LNCAP (cell line): Measurements from ENCODE around the gene CCDC12.

ENCODE experiments used
- TF ChIP-seq, protein P1 (sequence below): fragments of 450-650 bp; IDR thresholded peaks from 2 replicates; pipeline ENCODE4 v1.5.1; 2017; ENCODE audit warnings: mild to moderate bottlenecking

Gene CCDC12

DNA sequence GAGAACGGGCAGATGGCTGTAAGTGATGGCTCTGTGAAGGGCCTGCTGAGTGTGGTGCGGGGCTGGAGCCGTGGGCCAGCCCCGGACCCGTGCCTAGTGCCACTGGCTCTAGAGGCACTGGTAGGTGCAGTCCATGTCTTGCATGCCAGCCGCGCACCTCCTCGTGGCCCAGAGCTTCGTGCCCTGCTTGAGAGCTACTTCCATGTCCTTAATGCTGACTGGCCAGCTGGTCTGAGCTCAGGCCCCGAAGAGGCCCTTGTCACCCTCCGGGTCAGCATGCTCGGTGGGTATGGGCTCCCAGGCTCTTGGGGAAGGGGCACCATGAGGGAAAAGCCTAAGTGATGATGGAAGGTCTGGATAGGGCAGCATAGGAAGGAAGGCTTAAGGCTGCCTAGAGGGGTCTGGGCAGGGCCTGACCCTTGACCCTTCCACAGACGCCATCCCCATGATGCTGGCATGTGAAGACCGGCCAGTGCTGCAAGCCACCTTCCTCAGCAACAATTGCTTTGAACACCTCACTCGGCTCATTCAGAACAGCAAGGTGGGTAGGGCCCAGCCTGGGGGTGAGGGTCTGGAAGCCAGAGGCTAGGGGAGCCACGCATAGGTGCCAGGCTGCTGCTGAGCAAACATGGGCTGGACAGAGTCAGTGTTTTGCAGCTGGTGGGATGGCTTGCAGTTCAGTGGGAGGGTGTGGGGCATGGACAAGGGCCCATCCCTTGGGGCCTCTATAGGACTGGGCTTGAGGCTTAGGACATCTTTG, 15.0 kb upstream of the CCDC12 start:
- TF ChIP-seq, protein P1, sequence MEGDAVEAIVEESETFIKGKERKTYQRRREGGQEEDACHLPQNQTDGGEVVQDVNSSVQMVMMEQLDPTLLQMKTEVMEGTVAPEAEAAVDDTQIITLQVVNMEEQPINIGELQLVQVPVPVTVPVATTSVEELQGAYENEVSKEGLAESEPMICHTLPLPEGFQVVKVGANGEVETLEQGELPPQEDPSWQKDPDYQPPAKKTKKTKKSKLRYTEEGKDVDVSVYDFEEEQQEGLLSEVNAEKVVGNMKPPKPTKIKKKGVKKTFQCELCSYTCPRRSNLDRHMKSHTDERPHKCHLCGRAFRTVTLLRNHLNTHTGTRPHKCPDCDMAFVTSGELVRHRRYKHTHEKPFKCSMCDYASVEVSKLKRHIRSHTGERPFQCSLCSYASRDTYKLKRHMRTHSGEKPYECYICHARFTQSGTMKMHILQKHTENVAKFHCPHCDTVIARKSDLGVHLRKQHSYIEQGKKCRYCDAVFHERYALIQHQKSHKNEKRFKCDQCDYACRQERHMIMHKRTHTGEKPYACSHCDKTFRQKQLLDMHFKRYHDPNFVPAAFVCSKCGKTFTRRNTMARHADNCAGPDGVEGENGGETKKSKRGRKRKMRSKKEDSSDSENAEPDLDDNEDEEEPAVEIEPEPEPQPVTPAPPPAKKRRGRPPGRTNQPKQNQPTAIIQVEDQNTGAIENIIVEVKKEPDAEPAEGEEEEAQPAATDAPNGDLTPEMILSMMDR: no peak

DNA sequence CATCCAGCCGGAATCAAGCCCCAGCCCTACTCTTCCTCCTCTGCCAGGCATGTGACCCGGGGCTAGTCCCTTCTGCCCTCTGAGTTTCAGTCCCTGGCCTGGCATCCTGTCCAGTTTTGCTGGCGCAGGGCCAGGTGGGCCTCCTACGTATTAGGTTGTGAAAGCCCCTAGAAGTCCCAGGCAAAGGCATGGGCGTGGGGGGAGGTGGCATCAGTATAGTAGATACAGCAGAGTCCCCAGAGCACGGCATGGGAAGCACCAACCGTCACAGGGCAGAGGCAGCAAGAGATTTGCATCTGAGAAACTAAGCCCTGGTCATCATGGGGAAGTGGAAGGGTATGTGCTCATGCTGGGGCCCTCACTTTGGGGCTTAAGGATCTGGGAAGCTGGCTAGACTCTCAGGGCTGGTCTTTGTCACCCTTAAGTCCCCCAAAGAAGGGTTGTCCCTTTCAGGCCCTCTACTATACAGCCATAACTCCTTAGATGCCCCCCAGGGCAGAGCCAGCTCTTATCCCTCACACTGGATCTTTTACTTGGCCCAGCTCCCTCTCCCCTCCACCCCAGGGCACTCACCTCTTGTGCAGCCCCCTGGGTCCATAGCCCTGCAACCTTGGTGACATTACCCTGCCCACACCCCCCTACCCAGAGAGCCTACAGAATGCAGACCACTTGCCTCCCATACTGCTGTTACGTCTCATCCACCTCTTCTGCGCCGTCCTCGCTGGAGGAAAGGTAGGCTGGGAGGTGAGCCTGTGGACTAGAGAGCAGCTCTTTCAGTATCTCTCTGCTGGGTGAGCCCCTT, 14.2 kb upstream of the CCDC12 start:
- TF ChIP-seq, protein P1: no peak

DNA sequence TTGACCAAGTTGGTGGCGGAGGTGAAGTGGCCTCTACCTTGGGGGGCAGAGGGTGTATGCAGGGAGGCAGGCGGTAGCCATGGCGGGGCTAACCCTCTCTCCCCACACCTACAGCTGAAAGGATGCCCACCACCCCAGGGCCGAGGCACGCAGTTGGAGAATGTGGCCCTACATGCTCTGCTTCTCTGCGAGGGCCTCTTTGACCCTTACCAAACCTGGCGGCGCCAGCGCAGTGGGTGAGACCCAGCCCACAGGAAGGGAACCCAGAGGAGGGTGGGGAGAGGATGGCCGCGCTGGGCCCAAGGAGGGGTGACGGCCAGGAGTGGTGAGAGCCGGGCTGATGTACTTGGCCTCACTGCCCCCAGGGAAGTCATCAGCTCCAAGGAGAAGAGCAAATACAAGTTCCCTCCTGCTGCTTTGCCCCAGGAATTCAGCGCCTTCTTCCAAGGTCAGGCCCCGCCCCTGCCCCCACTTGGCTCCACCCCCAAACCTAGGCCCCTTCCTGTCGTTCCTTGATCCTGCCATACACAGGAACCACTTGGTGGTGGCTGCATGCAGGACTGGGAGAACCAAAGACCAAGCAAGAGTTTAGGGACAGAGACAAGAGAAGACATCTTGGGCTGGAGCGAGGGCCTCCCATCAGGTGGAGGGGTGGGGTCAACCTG, 12.7 kb upstream of the CCDC12 start:
- TF ChIP-seq, protein P1: no peak

- TF ChIP-seq, protein P1: no peak
Observed at GRCh38 chr3:46988616-46989015, 12.1 kb upstream of the CCDC12 start.

DNA sequence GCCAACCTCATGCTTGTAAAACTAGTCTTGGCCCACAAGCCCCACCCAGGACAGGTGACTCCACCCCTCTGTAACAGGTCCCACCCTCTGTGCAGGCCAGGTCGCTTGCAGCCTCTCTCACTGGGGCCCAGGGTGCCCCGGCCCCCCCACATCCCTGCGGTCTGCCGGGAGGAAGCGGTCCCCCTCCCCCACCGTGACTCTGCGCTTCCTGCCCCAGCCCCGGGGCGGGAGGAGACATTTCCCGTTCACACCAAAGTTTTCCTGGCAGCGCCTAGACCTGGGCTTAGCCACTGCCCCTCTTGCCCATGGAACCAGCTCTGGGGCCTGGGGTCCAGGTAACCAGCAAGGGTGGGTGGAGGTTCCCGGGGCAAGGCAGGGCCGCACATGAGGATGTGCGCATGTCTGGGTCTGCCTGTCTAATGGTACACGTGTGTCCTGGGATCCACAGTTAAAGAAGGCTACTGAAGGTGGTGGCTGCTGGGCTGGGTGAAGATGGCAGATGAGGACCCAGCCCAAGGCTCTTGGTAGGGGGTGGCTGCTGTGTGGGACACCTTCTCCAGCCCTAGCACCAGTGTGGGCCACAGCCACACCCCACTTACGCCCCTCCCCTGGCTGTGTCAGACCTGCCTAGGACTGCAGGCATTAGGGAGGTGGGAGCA, 11.3 kb upstream of the CCDC12 start:
- TF ChIP-seq, protein P1: no peak

DNA sequence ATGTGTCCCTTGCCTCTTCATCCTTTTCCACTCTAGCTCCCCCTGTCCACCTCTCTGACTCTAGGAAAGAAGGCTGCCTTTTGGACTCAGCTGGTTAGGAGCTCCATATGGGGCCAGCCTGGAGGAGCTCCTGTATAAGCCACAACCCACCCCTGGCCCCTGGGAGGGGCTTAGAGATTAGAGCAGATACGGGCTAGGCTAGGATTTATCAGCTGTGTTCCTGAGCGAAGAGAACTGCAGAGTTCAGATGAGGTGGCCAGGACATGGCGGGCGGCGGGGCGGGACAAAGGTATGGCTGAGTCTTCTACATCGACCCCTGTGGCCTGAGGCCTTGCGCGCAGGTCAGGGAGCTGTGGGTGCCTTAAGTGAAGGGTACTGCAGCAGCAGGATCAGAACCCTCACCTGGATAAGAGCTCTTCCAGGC, 10.8 kb upstream of the CCDC12 start:
- TF ChIP-seq, protein P1: no peak

DNA sequence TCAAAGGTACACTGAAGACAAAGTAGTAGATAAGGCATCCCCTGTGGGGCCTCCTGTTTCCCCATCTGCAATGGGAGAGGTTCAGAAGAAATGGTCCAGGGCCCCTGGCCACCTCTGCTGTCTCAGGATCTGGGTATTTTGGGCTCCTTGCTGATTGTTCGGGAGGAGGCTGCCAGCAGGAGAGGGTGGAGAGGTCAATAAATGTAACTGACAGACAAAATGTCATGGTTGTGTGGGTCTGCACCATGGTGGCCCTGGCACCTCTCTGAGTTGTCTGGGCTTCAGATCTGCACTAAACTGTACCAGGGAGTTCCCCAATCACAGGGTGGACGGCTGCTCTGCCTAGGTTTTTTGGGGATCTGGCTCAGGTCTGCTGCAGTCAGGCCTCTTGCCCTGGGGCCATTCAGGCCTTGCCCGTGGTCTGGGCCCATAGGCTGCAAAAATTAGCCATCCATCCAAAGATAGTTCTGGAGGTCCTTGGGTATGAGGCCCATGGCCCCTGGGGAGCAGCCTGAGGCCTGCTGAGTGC, 10.3 kb upstream of the CCDC12 start:
- TF ChIP-seq, protein P1: no peak
